HepG2 (cell line): ENCODE data around the gene RAP1GAP2. TPM values are rescaled to one million over a fixed set of nuclear protein-coding genes. Genes with fewer than 3 reads are reported as not detected.

Experiments used
- ATAC-seq: fragments of 200-7000 bp; cut with Tn5 transposase; 3 replicates; pipeline ENCODE4 v1.9.1; 2020; ENCODE audit warnings: mild to moderate bottlenecking, moderate library complexity
- BruUV-seq: library from RNA; stranded (reverse); fragments of 400-500 nt; replicated peaks from 2 replicates; lab custom pipeline; 2021; lab: Mats Ljungman, UMichigan
- CTCF ChIA-PET: fragments of 300-600 bp; formaldehyde crosslinking; extraction: SDS; loops from one replicate; lab custom pipeline; 2021; ENCODE audit warnings: low total read pairs, inconsistent platforms, low intra/inter-chr PET ratio; lab: Yijun Ruan, JAX
- POLR2A ChIA-PET: fragments of 350-600 bp; sonication (Branson Sonifier 250); formaldehyde crosslinking; loops from one replicate; lab custom pipeline; 2020; ENCODE audit warnings: antibody characterized with exemption, inconsistent platforms; lab: Yijun Ruan, JAX
- DNase-seq: peaks from one replicate; pipeline ENCODE4 v3.0.0-alpha.2; 2015; ENCODE audit warnings: low spot score
- FAIRE-seq: peaks from 3 replicates; lab custom pipeline; 2011; peaks lifted over from hg19 to GRCh38; lab: Jason Lieb, UNC
- H2AFZ ChIP-seq: one replicate; pipeline ENCODE4 v1.6.1; 2011; ENCODE audit warnings: low read length, inconsistent platforms
- H3K27ac ChIP-seq: fragments of 300-600 bp; 3 replicates; pipeline ENCODE4 v1.8.0; 2011; ENCODE audit warnings: mixed run types, mild to moderate bottlenecking, mixed read lengths, low read length, inconsistent platforms; ENCODE audit not compliant: insufficient read depth; ENCODE audit errors: extremely low read length
- H3K27me3 ChIP-seq, 2 experiments: fragments of 200-600 bp in 1 of 2; 2 replicates in 1 of 2; 3 replicates in 1 of 2; pipeline versions ENCODE4 v1.6.0 to v1.8.0; 2011; ENCODE audit warnings: low read length in 2 of 2, mild to moderate bottlenecking in 2 of 2, moderate library complexity in 2 of 2, inconsistent platforms in 1 of 2; ENCODE audit not compliant: insufficient read depth in 2 of 2, control insufficient read depth in 1 of 2
- H3K36me3 ChIP-seq, 2 experiments: fragments of 200-600 bp in 1 of 2; replicated peaks in 1 of 2; 2 replicates in 1 of 2; 3 replicates in 1 of 2; pipeline versions ENCODE4 v1.5.1 to v1.8.0; 2011; ENCODE audit warnings: low read length in 2 of 2, inconsistent platforms in 1 of 2; ENCODE audit not compliant: insufficient read depth in 2 of 2, control insufficient read depth in 1 of 2
- H3K4me1 ChIP-seq: 2 replicates; pipeline ENCODE4 v1.5.1; 2012; ENCODE audit warnings: low read length, inconsistent platforms; ENCODE audit not compliant: insufficient read depth
- H3K4me2 ChIP-seq: 2 replicates; pipeline ENCODE4 v1.6.0; 2011; ENCODE audit warnings: low read depth, low read length, inconsistent platforms
- H3K4me3 ChIP-seq, 3 experiments: fragments of 200-600 bp in 1 of 3; sonication (generic), shearing (Covaris generic) in 1 of 3; replicated peaks in 1 of 3; 2 replicates each; pipeline ENCODE4 v1.5.1; 2011 to 2016; ENCODE audit warnings: low read length in 3 of 3, inconsistent platforms in 2 of 3, low read depth in 2 of 3, mild to moderate bottlenecking in 2 of 3, control low read depth in 1 of 3, mixed read lengths in 1 of 3; ENCODE audit not compliant: insufficient read depth in 1 of 3
- H3K79me2 ChIP-seq: one replicate; pipeline ENCODE4 v1.6.1; 2011; ENCODE audit warnings: low read length, inconsistent platforms; ENCODE audit not compliant: insufficient read depth
- H3K9ac ChIP-seq: 2 replicates; pipeline ENCODE4 v1.6.0; 2011; ENCODE audit warnings: mild to moderate bottlenecking, low read depth, low read length, inconsistent platforms; ENCODE audit not compliant: insufficient read depth
- H3K9me3 ChIP-seq: 2 replicates; pipeline ENCODE4 v1.5.1; 2012; ENCODE audit warnings: mild to moderate bottlenecking, low read length
- H4K20me1 ChIP-seq: 2 replicates; pipeline ENCODE4 v1.6.0; 2011; ENCODE audit warnings: inconsistent platforms, mild to moderate bottlenecking, low read length, moderate library complexity; ENCODE audit not compliant: insufficient read depth
- AGO2 ChIP-seq: fragments of 200-400 bp; formaldehyde crosslinking; optimal IDR thresholded peaks from 2 replicates; pipeline ENCODE3; 2017; ENCODE audit warnings: mild to moderate bottlenecking, low read depth, low read length, moderate library complexity
- BCL3 ChIP-seq: sonication (generic); formaldehyde crosslinking; IDR thresholded peaks from 2 replicates; pipeline ENCODE4 v1.5.1; 2020; ENCODE audit warnings: mild to moderate bottlenecking, missing genetic modification reagents, moderate library complexity
- ETV5 ChIP-seq: IDR thresholded peaks from 2 replicates; pipeline ENCODE4 v1.6.1; 2018; ENCODE audit warnings: missing biosample characterization, missing genetic modification reagents, inconsistent platforms, borderline replicate concordance
- HMGXB3 ChIP-seq: sonication (generic); formaldehyde crosslinking; IDR thresholded peaks from 2 replicates; pipeline ENCODE4 v1.4.0; 2020; ENCODE audit warnings: missing genetic modification reagents, borderline replicate concordance
- KAT2B ChIP-seq: fragments of 150-350 bp; IDR thresholded peaks from 2 replicates; pipeline ENCODE4 v1.6.1; 2014; ENCODE audit warnings: low read depth, low read length, borderline replicate concordance
- KLF16 ChIP-seq, 2 experiments: sonication (generic) in 1 of 2; formaldehyde crosslinking in 1 of 2; IDR thresholded peaks; 2 replicates each; pipeline versions ENCODE4 v1.6.1 to v1.8.0; 2016 to 2023; ENCODE audit warnings: missing genetic modification reagents in 2 of 2, missing compliant biosample characterization in 1 of 2
- MBNL3 ChIP-seq: fragments of 250-450 bp; sonication (Bioruptor Pico); conservative IDR thresholded peaks from 2 replicates; pipeline ENCODE4 v1.8.0; 2022; ENCODE audit warnings: mild to moderate bottlenecking, inconsistent platforms
- NFE2L2 ChIP-seq: fragments of 150-350 bp; IDR thresholded peaks from 2 replicates; pipeline ENCODE4 v1.6.1; 2014; ENCODE audit warnings: low read length
- SRSF1 ChIP-seq: fragments of 200-400 bp; formaldehyde crosslinking; optimal IDR thresholded peaks from 2 replicates; pipeline ENCODE3; 2017; ENCODE audit warnings: mild to moderate bottlenecking, low read depth, low read length, moderate library complexity
- ZBTB14 ChIP-seq: sonication (generic); formaldehyde crosslinking; IDR thresholded peaks from 2 replicates; pipeline ENCODE4 v1.4.0; 2020; ENCODE audit warnings: missing genetic modification reagents
- ZNF24 ChIP-seq: fragments of 450-650 bp; IDR thresholded peaks from 2 replicates; pipeline ENCODE4 v1.6.1; 2017; ENCODE audit warnings: antibody characterized with exemption, mild to moderate bottlenecking
- ZNF275 ChIP-seq: sonication (generic); formaldehyde crosslinking; IDR thresholded peaks from 2 replicates; pipeline ENCODE4 v1.8.0; 2022; ENCODE audit warnings: missing genetic modification reagents, mild to moderate bottlenecking, inconsistent platforms, borderline replicate concordance
- ZNF441 ChIP-seq: sonication (generic); formaldehyde crosslinking; IDR thresholded peaks from 2 replicates; pipeline ENCODE4 v1.7.0; 2021; ENCODE audit warnings: missing genetic modification reagents, borderline replicate concordance
- ZNF557 ChIP-seq: sonication (generic); formaldehyde crosslinking; IDR thresholded peaks from 2 replicates; pipeline ENCODE4 v1.4.0; 2020; ENCODE audit warnings: missing genetic modification reagents
- ZNF577 ChIP-seq: sonication (generic); formaldehyde crosslinking; IDR thresholded peaks from 2 replicates; pipeline ENCODE4 v1.4.0; 2020; ENCODE audit warnings: mild to moderate bottlenecking, low read depth, missing genetic modification reagents, borderline replicate concordance
- WGBS: methylation state at CpG from one replicate; pipeline ENCODE4 v1.1.6; 2017; ENCODE audit warnings: low lambda C conversion rate; 5-methylcytosine and 5-hydroxymethylcytosine counted together
- in situ Hi-C: cut with HindIII; loops from 2 replicates; pipeline ENCODE4 v1.10.0; 2017; ENCODE audit warnings: low pct_unique_long_range_greater_than_20kb; ENCODE audit not compliant: extremely low pct_ligation_motif_present
- intact Hi-C: fragments of 100-400 bp; cut with micrococcal nuclease; formaldehyde crosslinking; loops from one replicate; pipeline ENCODE4 v1.10.0; 2022; ENCODE audit not compliant: unreplicated experiment
- polyA plus RNA-seq, 8 experiments: library from polyadenylated mRNA; depleted of rRNA in 3 of 8; stranded (reverse) in 7 of 8; unstranded in 1 of 8; fragments of >200 nt; fragmentation: Illumina TruSeq in 4 of 8; extraction: Trizol in 4 of 8; gene quantifications; 2 replicates each; pipeline versions ENCODE4 v1.2.1 to v1.2.3, GENCODE V29; 2011 to 2016; ENCODE audit warnings: low read depth in 4 of 8, missing spikeins in 1 of 8, mixed read lengths in 1 of 8; ENCODE audit not compliant: insufficient read depth in 1 of 8
- total RNA-seq, 5 experiments: library from RNA; depleted of rRNA; stranded (reverse); fragments of >200 nt; fragmentation: Illumina TruSeq; extraction: Trizol; gene quantifications; 2 replicates each; pipeline ENCODE4 v1.2.3, GENCODE V29; 2016; ENCODE audit warnings: low read depth in 1 of 5

The RAP1GAP2 gene
- total and polyA plus RNA-seq, 2 of the 13 experiments (the other 11 are each of a cell fraction or from before 2014, with no cell fraction given) = 10.9 to 12.0 TPM

GRCh38 chr17:2798678-2799077 lies 2.4 kb downstream of the RAP1GAP2 start (continued):
- no peak for TF ChIP-seq HMGXB3 (CRISPR knock-in tag)
- no peak for TF ChIP-seq MBNL3 (CRISPR knock-in tag)
- TF ChIP-seq ZNF557 (CRISPR knock-in tag) = no peak
- TF ChIP-seq ZNF24 = no peak
- TF ChIP-seq ZNF275 (CRISPR knock-in tag) = no peak
- TF ChIP-seq ETV5 (CRISPR knock-in tag) = no peak

- DNase-seq (no peak), FAIRE-seq (no peak), ATAC-seq (no peak)
- in situ Hi-C loops = no loop called here
- BruUV-seq = no TSS peak
- Histone ChIP-seq H3K79me2 (no peaks in the 10 kb centered on the region), H3K9me3 (no peaks in the 10 kb centered on the region), H3K4me1 (no peaks in the 10 kb centered on the region), H2AFZ (no peak overlapping the region), H3K4me3 (no peak overlapping the region), H3K4me2 (no peak overlapping the region), H3K9ac (no peak overlapping the region), H3K27me3 (peaks cover 2 to 9% of the 10 kb centered on the region in 2 experiments; a peak in 2 of 5 replicates), H4K20me1 (no peaks in the 10 kb centered on the region), H3K27ac (no peak overlapping the region), H3K36me3 (no peaks in the 10 kb centered on the region)
- CTCF ChIA-PET = no interaction called here
- 34% methylated on average over 3 of the region's 7 CpGs for WGBS
- POLR2A ChIA-PET = no interaction called here
- intact Hi-C loops = no loop called here
- TF ChIP-seq AGO2 (no peak), BCL3 (no peak), SRSF1 (no peak), ZBTB14 (no peak), KLF16 (CRISPR knock-in tag; IDR thresholded peaks at IDR 0.05) (no peak), ZNF441 (CRISPR knock-in tag) (no peak), KAT2B (no peak), NFE2L2 (no peak), ZNF577 (CRISPR knock-in tag) (no peak)
Observed at GRCh38 chr17:2799653-2800052, 3.4 kb downstream of the RAP1GAP2 start.
